GM12878 (cell line): ENCODE data around the gene POLE4. TPM values are rescaled to one million over a fixed set of nuclear protein-coding genes. Genes with fewer than 3 reads are reported as not detected.

Experiments
- ATAC-seq: fragments of 200-7000 bp; cut with Tn5 transposase; 3 replicates; pipeline ENCODE4 v1.9.1; 2020; ENCODE audit warnings: mild to moderate bottlenecking, moderate library complexity
- BruUV-seq: library from RNA; stranded (reverse); fragments of 400-500 nt; replicated peaks from 2 replicates; lab custom pipeline; 2021; lab: Mats Ljungman, UMichigan
- CTCF ChIA-PET: fragments of 300-600 bp; sonication (Branson Sonifier 250); formaldehyde crosslinking; extraction: SDS; loops from one replicate; lab custom pipeline; 2021; ENCODE audit warnings: inconsistent platforms; lab: Yijun Ruan, JAX
- POLR2A ChIA-PET: fragments of 350-600 bp; formaldehyde crosslinking; extraction: SDS; loops from one replicate; lab custom pipeline; 2021; ENCODE audit warnings: inconsistent platforms; lab: Charles Lee
- RAD21 ChIA-PET: fragments of 300-600 bp; sonication (Branson Sonifier 250); formaldehyde crosslinking; loops from one replicate; lab custom pipeline; 2023; ENCODE audit warnings: antibody characterized with exemption; ENCODE audit not compliant: unreplicated experiment; lab: Charles Lee
- SMC1A ChIA-PET: fragments of 300-600 bp; sonication (Branson Sonifier 250); formaldehyde crosslinking; loops from one replicate; lab custom pipeline; 2023; ENCODE audit not compliant: unreplicated experiment, uncharacterized antibody; lab: Charles Lee
- DNase-seq: peaks from one replicate; pipeline ENCODE4 v3.0.0-alpha.2; 2011; ENCODE audit warnings: low read depth, low spot score
- FAIRE-seq: peaks from 3 replicates; lab custom pipeline; 2011; peaks lifted over from hg19 to GRCh38; lab: Jason Lieb, UNC
- H2AFZ ChIP-seq: 2 replicates; pipeline ENCODE4 v1.6.0; 2011; ENCODE audit warnings: low read depth, low read length, control low read depth; ENCODE audit not compliant: control insufficient read depth
- H3K27ac ChIP-seq: 2 replicates; pipeline ENCODE4 v1.5.1; 2011; ENCODE audit warnings: control low read depth; ENCODE audit not compliant: control insufficient read depth, insufficient read depth
- H3K27me3 ChIP-seq, 2 experiments: replicated peaks in 1 of 2; 2 replicates each; pipeline versions ENCODE4 v1.6.0 to v1.6.1; 2011; ENCODE audit warnings: low read length in 1 of 2; ENCODE audit not compliant: control insufficient read depth in 2 of 2, insufficient read depth in 2 of 2
- H3K36me3 ChIP-seq, 2 experiments: 2 replicates each; pipeline ENCODE4 v1.5.1; 2011; ENCODE audit warnings: low read length in 1 of 2; ENCODE audit not compliant: control insufficient read depth in 2 of 2, insufficient read depth in 2 of 2
- H3K4me1 ChIP-seq: 2 replicates; pipeline ENCODE4 v1.6.1; 2011; ENCODE audit warnings: mild to moderate bottlenecking, low read length, moderate library complexity, mixed read lengths; ENCODE audit not compliant: control insufficient read depth, insufficient read depth
- H3K4me2 ChIP-seq: 2 replicates; pipeline ENCODE4 v1.6.0; 2011; ENCODE audit warnings: control low read depth; ENCODE audit not compliant: control insufficient read depth, insufficient read depth
- H3K4me3 ChIP-seq: fragments of 200-600 bp; sonication (generic); 2 replicates; pipeline ENCODE4 v1.5.1; 2016
- H3K79me2 ChIP-seq: 2 replicates; pipeline ENCODE4 v1.6.0; 2011; ENCODE audit warnings: low read length; ENCODE audit not compliant: control insufficient read depth, insufficient read depth
- H3K9ac ChIP-seq: 2 replicates; pipeline ENCODE4 v1.8.0; 2011; ENCODE audit warnings: low read length, control low read depth, mixed read lengths; ENCODE audit not compliant: control insufficient read depth, insufficient read depth
- H3K9me3 ChIP-seq: replicated peaks from 3 replicates; pipeline ENCODE4 v1.5.1; 2011; ENCODE audit warnings: mild to moderate bottlenecking, low read length; ENCODE audit not compliant: control insufficient read depth, insufficient read depth
- H4K20me1 ChIP-seq: 2 replicates; pipeline ENCODE4 v1.6.0; 2011; ENCODE audit not compliant: control insufficient read depth, insufficient read depth
- WGBS: methylation state at CpG from one replicate; pipeline ENCODE4 v1.1.6; 2016; ENCODE audit warnings: low lambda C conversion rate; ENCODE audit not compliant: insufficient replicate concordance, insufficient coverage; ENCODE audit errors: missing lambda C conversion rate; 5-methylcytosine and 5-hydroxymethylcytosine counted together
- in situ Hi-C: fragments of 300-500 bp; cut with MboI; formaldehyde crosslinking; loops from 9 replicates; pipeline ENCODE4 v1.14.3; 2018; ENCODE audit warnings: mixed read lengths
- intact Hi-C: fragments of 100-400 bp; cut with micrococcal nuclease; formaldehyde crosslinking; loops from one replicate; pipeline ENCODE4 v1.14.2; 2022; ENCODE audit not compliant: unreplicated experiment
- polyA plus RNA-seq, 11 experiments: library from polyadenylated mRNA; depleted of rRNA in 4 of 11; unstranded in 6 of 11; stranded (reverse) in 5 of 11; fragments of >200 nt; fragmentation: Nextera tagmentation in 4 of 11; fragmentation: Illumina TruSeq in 1 of 11; extraction: Ambion mirVana in 4 of 11; extraction: Trizol in 1 of 11; gene quantifications; 1 replicate in 1 of 11; 2 replicates in 10 of 11; pipeline versions ENCODE4 v1.2.1 to v1.2.3, GENCODE V29; 2011 to 2016; ENCODE audit warnings: inconsistent platforms in 2 of 11, missing spikeins in 2 of 11, low read depth in 1 of 11
- total RNA-seq, 4 experiments: library from RNA; depleted of rRNA in 3 of 4; stranded (reverse); fragments of >200 nt in 3 of 4; fragmentation: Illumina TruSeq in 1 of 4; extraction: Trizol in 1 of 4; gene quantifications; 2 replicates each; pipeline versions ENCODE4 v1.2.1 to v1.2.3, GENCODE V29; 2013 to 2021
- TF ChIP-seq, protein P1 (sequence below): fragments of 450-650 bp; formaldehyde crosslinking; IDR thresholded peaks from 2 replicates; pipeline ENCODE4 v1.5.0; 2022; ENCODE audit warnings: mild to moderate bottlenecking, missing genetic modification characterization

POLE4 gene
- total and polyA plus RNA-seq, 10 of the 15 experiments (the other 5 are each of a cell fraction or from before 2014, with no cell fraction given): 38.5 to 221 (median 66.8) TPM

DNA sequence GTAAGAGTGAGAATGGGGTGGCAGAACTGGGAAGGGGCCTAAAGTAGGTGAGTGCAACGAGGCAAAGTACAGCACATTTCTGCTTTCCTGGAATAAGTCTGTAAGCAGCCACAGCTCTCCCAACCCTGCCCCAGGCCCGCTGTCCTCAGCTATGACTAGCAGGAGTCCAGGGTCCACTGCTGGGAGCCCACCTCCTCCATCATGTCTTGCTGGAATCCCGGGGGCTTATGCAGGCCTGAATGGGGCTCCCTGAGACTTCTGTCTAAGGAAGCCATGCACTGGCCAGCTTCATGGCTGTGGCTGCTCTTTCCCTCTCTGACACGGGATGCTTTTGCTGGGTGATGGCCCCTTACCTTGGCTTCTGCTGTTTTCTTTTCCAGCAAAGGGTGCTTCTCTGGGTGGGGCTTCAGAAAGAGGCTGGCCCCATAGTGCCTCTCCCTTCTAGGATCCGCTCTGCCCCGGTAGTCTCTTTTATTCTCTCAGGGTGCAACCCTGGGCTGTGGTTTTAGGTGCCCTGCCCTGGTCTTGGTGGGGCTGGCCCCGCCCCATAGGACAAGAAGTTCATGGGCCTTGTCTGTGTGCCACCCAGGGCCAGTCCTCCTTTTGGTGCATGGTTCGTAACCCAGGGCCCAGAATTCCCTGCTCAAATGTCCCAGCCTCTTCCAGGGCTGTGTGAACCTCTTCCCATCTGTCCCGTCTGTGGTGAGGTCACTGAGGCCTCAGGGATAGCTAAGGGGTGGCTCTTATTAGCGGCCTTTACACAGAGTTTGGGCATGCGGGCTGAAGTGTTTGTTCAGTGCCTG, 33.8 kb upstream of the POLE4 start:
- WGBS: 55% methylated on average over 11 of the region's 11 CpGs
- no peak for ATAC-seq
- Histone ChIP-seq H3K27me3 (no peaks in the 10 kb centered on the region), H3K4me1 (no peaks in the 10 kb centered on the region), H3K9ac (no peak overlapping the region), H2AFZ (no peak overlapping the region), H3K79me2 (no peaks in the 10 kb centered on the region), H3K27ac (no peak overlapping the region), H3K4me2 (no peak overlapping the region), H3K36me3 (no peaks in the 10 kb centered on the region), H3K9me3 (no peaks in the 10 kb centered on the region; the same call in 2 of the 3 replicates), H3K4me3 (no peak overlapping the region), H4K20me1 (no peaks in the 10 kb centered on the region)
- in situ Hi-C loops (no loop called here), intact Hi-C loops (loop anchor here (10.0 kb wide), 1 partner anchor 270 kb away; the partner anchor contains the start of gene TACR1)
- TF ChIP-seq, protein P1, sequence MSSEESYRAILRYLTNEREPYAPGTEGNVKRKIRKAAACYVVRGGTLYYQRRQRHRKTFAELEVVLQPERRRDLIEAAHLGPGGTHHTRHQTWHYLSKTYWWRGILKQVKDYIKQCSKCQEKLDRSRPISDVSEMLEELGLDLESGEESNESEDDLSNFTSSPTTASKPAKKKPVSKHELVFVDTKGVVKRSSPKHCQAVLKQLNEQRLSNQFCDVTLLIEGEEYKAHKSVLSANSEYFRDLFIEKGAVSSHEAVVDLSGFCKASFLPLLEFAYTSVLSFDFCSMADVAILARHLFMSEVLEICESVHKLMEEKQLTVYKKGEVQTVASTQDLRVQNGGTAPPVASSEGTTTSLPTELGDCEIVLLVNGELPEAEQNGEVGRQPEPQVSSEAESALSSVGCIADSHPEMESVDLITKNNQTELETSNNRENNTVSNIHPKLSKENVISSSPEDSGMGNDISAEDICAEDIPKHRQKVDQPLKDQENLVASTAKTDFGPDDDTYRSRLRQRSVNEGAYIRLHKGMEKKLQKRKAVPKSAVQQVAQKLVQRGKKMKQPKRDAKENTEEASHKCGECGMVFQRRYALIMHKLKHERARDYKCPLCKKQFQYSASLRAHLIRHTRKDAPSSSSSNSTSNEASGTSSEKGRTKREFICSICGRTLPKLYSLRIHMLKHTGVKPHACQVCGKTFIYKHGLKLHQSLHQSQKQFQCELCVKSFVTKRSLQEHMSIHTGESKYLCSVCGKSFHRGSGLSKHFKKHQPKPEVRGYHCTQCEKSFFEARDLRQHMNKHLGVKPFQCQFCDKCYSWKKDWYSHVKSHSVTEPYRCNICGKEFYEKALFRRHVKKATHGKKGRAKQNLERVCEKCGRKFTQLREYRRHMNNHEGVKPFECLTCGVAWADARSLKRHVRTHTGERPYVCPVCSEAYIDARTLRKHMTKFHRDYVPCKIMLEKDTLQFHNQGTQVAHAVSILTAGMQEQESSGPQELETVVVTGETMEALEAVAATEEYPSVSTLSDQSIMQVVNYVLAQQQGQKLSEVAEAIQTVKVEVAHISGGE (CRISPR knock-in tag): no peak
- no TSS peak for BruUV-seq
- POLR2A ChIA-PET: no interaction called here
- DNase-seq: no peak
- RAD21 ChIA-PET: interaction anchor here (1.1 kb wide), 1 partner anchor 128 kb away, joined by 4 read pairs; no protein-coding TSS in a partner anchor
- CTCF ChIA-PET: interaction anchor here (1.5 kb wide), 1 partner anchor 684 kb away, joined by 4 read pairs; no protein-coding TSS in a partner anchor
- FAIRE-seq: no peak
- SMC1A ChIA-PET: interaction anchor here (0.6 to 1.2 kb wide), 3 partner anchors 17 to 109 kb away, joined by 3 to 4 read pairs (median 3); no protein-coding TSS in a partner anchor
